Mucosa of rectum (tissue), 2 donors: Measurements from ENCODE around the gene SGIP1.

ENCODE experiments used
- H3K27ac ChIP-seq, 2 donors: one replicate each; pipeline ENCODE4 v1.7.0; 2013; ENCODE audit warnings: inconsistent platforms in 2 of 2, low read depth in 2 of 2, low read length in 2 of 2
- H3K27me3 ChIP-seq, 2 donors: one replicate each; pipeline ENCODE4 v1.7.0; 2013; ENCODE audit warnings: low read length in 2 of 2; ENCODE audit not compliant: control insufficient read depth in 2 of 2, insufficient read depth in 2 of 2
- H3K36me3 ChIP-seq, 2 donors: one replicate each; pipeline ENCODE4 v1.7.0; 2013; ENCODE audit warnings: low read length in 2 of 2; ENCODE audit not compliant: control insufficient read depth in 2 of 2, insufficient read depth in 2 of 2
- H3K4me1 ChIP-seq, 2 donors: one replicate each; pipeline ENCODE4 v1.7.0; 2013; ENCODE audit warnings: low read length in 2 of 2, mild to moderate bottlenecking in 1 of 2; ENCODE audit not compliant: control insufficient read depth in 2 of 2, insufficient read depth in 2 of 2
- H3K4me3 ChIP-seq, 2 donors: one replicate each; pipeline ENCODE4 v1.7.0; 2013; ENCODE audit warnings: low read length in 2 of 2
- H3K9ac ChIP-seq, 2 donors: one replicate each; pipeline ENCODE4 v1.7.0; 2013; ENCODE audit warnings: low read length in 2 of 2, low read depth in 1 of 2, mild to moderate bottlenecking in 1 of 2
- H3K9me3 ChIP-seq, 2 donors: one replicate each; pipeline ENCODE4 v1.7.0; 2013; ENCODE audit warnings: low read length in 2 of 2; ENCODE audit not compliant: control insufficient read depth in 2 of 2
- donor health status: healthy.
- donor health status: Normal muscosa, but diverticular disease.

The SGIP1 gene

GRCh38 chr1:66500301-66500700 is 33.7 kb upstream of the SGIP1 start:
- Histone ChIP-seq H3K9me3 (no peaks in the 10 kb centered on the region), H3K27ac (no peak overlapping the region), H3K27me3 (no peaks in the 10 kb centered on the region), H3K36me3 (no peaks in the 10 kb centered on the region), H3K4me3 (no peak overlapping the region), H3K4me1 (no peaks in the 10 kb centered on the region), H3K9ac (no peak overlapping the region)

DNA sequence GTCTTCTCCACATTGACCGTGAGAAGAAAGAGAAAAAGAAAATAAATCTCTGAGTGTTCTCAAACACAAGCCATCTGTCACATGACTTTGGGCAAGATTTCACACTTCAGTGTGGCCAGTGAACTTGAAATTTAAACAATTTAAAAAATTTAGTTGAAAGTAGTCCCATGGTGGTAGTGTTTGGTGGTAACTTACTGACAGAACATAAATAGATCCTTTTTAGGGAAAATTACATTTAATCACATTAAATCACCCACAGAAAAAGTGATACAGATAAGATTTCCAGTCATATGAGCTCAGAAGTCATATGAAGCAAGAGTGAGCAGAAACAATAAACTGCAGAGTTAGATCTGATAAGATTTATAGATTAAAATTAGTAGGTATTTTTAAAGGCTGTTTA is 31.9 kb upstream of the SGIP1 start:
- no peak overlapping the region for H3K27ac ChIP-seq

GRCh38 chr1:66503841-66504470 is 30.0 kb upstream of the SGIP1 start:
- Histone ChIP-seq H3K27ac (no peak overlapping the region), H3K36me3 (no peaks in the 10 kb centered on the region), H3K9me3 (no peaks in the 10 kb centered on the region), H3K27me3 (no peaks in the 10 kb centered on the region), H3K4me1 (no peaks in the 10 kb centered on the region), H3K4me3 (no peak overlapping the region), H3K9ac (no peak overlapping the region)

More for the DNA sequence above, 31.9 kb upstream of the SGIP1 start:
- H3K4me3 ChIP-seq: no peak overlapping the region
- H3K36me3 ChIP-seq: no peaks in the 10 kb centered on the region
- no peaks in the 10 kb centered on the region for H3K9me3 ChIP-seq
- no peaks in the 10 kb centered on the region for H3K4me1 ChIP-seq
- no peak overlapping the region for H3K9ac ChIP-seq
- H3K27me3 ChIP-seq: no peaks in the 10 kb centered on the region

DNA sequence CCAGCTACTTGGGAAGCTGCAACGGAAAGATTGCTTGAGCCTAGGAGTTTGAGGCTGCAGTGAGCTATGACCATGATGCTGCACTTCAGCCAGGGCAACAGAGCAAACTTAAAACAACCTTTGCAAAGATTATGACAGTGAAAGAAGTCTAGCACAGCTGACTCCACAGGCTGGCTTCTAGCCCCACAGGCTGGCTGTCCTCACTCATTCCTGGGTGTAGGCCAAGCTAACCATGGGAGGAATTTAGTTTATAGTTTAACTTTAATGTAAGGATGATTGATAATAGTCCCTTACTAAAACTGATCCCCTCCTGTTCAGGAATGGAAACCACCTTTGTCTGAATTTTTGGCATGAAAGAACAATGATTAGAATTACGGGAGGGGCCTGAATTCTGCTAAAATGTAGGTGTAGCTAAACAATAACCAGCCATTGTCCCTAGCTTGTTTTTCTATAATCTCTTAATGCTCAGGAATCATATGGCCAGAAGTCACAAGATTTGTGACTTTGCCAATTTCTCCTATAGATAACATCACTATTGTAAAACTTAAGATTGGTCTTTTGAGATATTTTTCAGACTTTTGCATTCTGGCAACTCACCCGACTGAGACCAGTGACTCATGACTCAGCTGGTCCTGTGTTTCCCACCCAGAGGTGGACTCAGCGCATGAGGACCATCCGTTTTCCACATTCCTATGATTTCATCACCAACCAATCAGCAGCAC is 28.1 kb upstream of the SGIP1 start:
- no peaks in the 10 kb centered on the region for H3K36me3 ChIP-seq
- no peak overlapping the region for H3K9ac ChIP-seq
- H3K4me1 ChIP-seq: no peaks in the 10 kb centered on the region
- no peak overlapping the region for H3K4me3 ChIP-seq
- H3K9me3 ChIP-seq: no peaks in the 10 kb centered on the region
- H3K27ac ChIP-seq: no peak overlapping the region
- H3K27me3 ChIP-seq: no peaks in the 10 kb centered on the region

GRCh38 chr1:66506393-66506687 is 27.6 kb upstream of the SGIP1 start:
- H3K36me3 ChIP-seq: no peaks in the 10 kb centered on the region
- no peaks in the 10 kb centered on the region for H3K9me3 ChIP-seq
- H3K4me1 ChIP-seq: no peaks in the 10 kb centered on the region
- H3K27me3 ChIP-seq: no peaks in the 10 kb centered on the region
- H3K27ac ChIP-seq: no peak overlapping the region
- no peak overlapping the region for H3K9ac ChIP-seq
- H3K4me3 ChIP-seq: no peak overlapping the region

DNA sequence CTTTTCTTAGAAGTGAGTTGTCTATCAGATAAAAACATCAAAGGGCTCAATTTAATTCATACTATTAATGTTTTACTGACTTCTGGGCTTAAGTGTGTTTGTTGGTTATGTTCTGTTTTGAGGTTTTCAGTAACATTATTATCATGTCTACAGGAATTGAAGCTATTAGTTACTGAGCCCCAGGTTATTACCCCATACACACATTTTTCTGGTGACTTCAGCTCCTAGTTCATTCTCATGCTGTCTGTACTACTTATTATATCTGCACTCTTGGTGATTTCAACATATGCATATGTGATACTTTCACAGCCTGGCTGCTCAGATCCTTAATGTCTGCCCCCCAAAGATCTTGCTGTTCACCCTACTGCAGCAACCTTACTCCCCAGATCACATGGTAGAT is 27.0 kb upstream of the SGIP1 start:
- no peak overlapping the region for H3K9ac ChIP-seq
- H3K27me3 ChIP-seq: no peaks in the 10 kb centered on the region
- H3K36me3 ChIP-seq: no peaks in the 10 kb centered on the region
- H3K4me1 ChIP-seq: no peaks in the 10 kb centered on the region
- no peak overlapping the region for H3K4me3 ChIP-seq
- no peaks in the 10 kb centered on the region for H3K9me3 ChIP-seq
- H3K27ac ChIP-seq: no peak overlapping the region

- H3K27me3 ChIP-seq: no peaks in the 10 kb centered on the region
- H3K4me1 ChIP-seq: no peaks in the 10 kb centered on the region
- no peaks in the 10 kb centered on the region for H3K9me3 ChIP-seq
- H3K4me3 ChIP-seq: no peak overlapping the region
- no peaks in the 10 kb centered on the region for H3K36me3 ChIP-seq
- no peak overlapping the region for H3K9ac ChIP-seq
- H3K27ac ChIP-seq: no peak overlapping the region
These were observed 23.5 kb upstream of the SGIP1 start for GRCh38 chr1:66510407-66510806.

DNA sequence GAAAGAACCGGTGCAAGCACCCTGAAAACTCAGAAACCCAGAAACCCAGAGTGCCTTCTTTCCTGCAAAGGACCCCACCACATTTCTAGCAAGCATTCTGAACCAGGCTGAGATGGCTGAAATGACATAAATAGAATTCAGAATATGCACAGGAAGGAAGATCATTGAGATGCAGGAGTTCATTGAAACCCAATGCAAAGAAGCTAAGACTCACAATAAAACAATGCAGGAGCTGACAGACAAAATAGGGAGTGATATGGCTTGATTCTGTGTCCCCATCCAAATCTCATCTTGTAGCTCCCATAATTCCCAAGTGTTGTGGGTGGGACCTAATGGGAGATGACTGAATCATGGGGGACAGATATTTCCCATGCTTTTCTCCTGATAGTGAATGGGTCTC is 22.8 kb upstream of the SGIP1 start:
- no peaks in the 10 kb centered on the region for H3K36me3 ChIP-seq
- no peaks in the 10 kb centered on the region for H3K27me3 ChIP-seq
- no peaks in the 10 kb centered on the region for H3K9me3 ChIP-seq
- no peaks in the 10 kb centered on the region for H3K4me1 ChIP-seq
- H3K4me3 ChIP-seq: no peak overlapping the region
- H3K27ac ChIP-seq: no peak overlapping the region
- H3K9ac ChIP-seq: no peak overlapping the region

- Histone ChIP-seq H3K27ac (no peak overlapping the region), H3K27me3 (no peaks in the 10 kb centered on the region), H3K9me3 (no peaks in the 10 kb centered on the region), H3K9ac (no peak overlapping the region), H3K36me3 (no peaks in the 10 kb centered on the region), H3K4me3 (no peak overlapping the region), H3K4me1 (no peaks in the 10 kb centered on the region)
These were observed 16.0 kb upstream of the SGIP1 start for GRCh38 chr1:66517959-66518358.

DNA sequence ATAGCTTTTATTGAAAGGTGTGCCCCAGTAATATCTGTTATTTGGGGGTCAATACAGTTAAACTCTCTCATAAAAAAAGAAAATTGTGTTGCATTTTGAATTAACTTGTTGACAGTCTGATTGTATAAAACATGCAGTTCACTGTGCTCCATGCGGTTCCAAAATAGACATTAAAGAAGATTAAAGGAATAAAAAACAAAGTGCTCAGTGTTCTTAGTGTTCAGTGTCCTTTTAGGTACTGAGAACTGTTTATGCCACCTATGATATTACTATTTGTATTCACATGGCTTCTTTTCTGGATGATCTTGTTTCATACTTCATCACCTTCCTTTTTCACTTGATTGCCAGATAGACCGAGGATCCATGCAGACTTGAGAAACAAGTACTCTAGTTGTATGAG is 15.3 kb upstream of the SGIP1 start:
- Histone ChIP-seq H3K9ac (no peak overlapping the region), H3K4me3 (no peak overlapping the region), H3K9me3 (no peaks in the 10 kb centered on the region)

More for the DNA sequence above, 15.3 kb upstream of the SGIP1 start:
- Histone ChIP-seq H3K4me1 (no peaks in the 10 kb centered on the region), H3K27ac (no peak overlapping the region), H3K36me3 (no peaks in the 10 kb centered on the region), H3K27me3 (no peaks in the 10 kb centered on the region)
